NT2/D1 (cell line): ENCODE data around the gene NRCAM.

ENCODE experiments used
- SUZ12 ChIP-seq: IDR thresholded peaks from 2 replicates; pipeline ENCODE4 v1.6.1; 2011; ENCODE audit not compliant: insufficient read length, insufficient read depth; ENCODE audit errors: extremely low read depth
- YY1 ChIP-seq: IDR thresholded peaks from 2 replicates; pipeline ENCODE4 v1.6.1; 2011; ENCODE audit not compliant: insufficient read length, insufficient read depth
- ZNF274 ChIP-seq: IDR thresholded peaks from 2 replicates; pipeline ENCODE4 v1.6.1; 2011; ENCODE audit warnings: mild to moderate bottlenecking, low read depth, low read length

GRCh38 chr7:108340856-108341411 lies 115.3 kb downstream of the NRCAM start:
- TF ChIP-seq ZNF274 (no peak), YY1 (no peak), SUZ12 (no peak)
